ENCODE results near the gene CPA5. TPM values are rescaled to one million over a fixed set of nuclear protein-coding genes. Genes with fewer than 3 reads are reported as not detected.
A peak's percentile ranks its signal among the peaks of the same experiment; 100 is the strongest.

The CPA5 gene
- total RNA-seq, 4 donors from 2014 or later = not detected

- WGBS, 2 donors = 55 to 60% methylated on average over 12 of the region's 12 CpGs
- DNase-seq (ENCODE audit: low spot score in 2 of 2) = no peak
- TF ChIP-seq EP300 (IDR thresholded peaks at IDR 0.05) (no peak), POLR2A (IDR thresholded peaks at IDR 0.05) (no peak)
- TF ChIP-seq, protein P1, sequence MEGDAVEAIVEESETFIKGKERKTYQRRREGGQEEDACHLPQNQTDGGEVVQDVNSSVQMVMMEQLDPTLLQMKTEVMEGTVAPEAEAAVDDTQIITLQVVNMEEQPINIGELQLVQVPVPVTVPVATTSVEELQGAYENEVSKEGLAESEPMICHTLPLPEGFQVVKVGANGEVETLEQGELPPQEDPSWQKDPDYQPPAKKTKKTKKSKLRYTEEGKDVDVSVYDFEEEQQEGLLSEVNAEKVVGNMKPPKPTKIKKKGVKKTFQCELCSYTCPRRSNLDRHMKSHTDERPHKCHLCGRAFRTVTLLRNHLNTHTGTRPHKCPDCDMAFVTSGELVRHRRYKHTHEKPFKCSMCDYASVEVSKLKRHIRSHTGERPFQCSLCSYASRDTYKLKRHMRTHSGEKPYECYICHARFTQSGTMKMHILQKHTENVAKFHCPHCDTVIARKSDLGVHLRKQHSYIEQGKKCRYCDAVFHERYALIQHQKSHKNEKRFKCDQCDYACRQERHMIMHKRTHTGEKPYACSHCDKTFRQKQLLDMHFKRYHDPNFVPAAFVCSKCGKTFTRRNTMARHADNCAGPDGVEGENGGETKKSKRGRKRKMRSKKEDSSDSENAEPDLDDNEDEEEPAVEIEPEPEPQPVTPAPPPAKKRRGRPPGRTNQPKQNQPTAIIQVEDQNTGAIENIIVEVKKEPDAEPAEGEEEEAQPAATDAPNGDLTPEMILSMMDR (IDR thresholded peaks at IDR 0.05) = no peak
- Histone ChIP-seq H3K27me3 (no peaks in the 10 kb centered on the region), H3K9me3 (peaks cover 0 to 3% (median 0%) of the 10 kb centered on the region in 4 donors), H3K36me3 (no peaks in the 10 kb centered on the region), H3K4me1 (peaks cover 0 to 24% (median 0%) of the 10 kb centered on the region in 4 donors), H3K4me3 (no peak overlapping the region), H3K27ac (no peak overlapping the region)
Measured at GRCh38 chr7:130387628-130388403, 43.2 kb downstream of the CPA5 start.

DNA sequence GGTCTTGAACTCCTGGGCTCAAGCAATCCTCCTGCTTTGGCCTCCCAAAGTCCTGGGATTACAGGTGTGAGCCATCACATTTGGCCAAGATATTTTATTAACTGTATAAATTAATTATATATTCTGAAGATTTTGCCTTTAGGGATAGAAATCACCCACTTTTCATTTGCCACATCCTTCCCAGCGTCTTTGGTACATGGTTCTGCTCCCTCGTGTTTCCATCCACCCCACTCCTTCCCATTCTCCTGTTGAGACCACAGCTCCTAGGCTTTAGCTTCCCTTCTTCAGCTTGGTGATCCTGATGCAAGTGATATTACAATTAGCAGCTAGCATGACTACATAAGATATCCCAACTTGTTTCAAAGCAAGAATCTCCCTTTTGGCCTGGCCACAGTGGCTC lies 44.1 kb downstream of the CPA5 start:
- WGBS, 2 donors = 63 to 93% methylated on average over 2 of the region's 2 CpGs
- DNase-seq (ENCODE audit: low spot score in 2 of 2) = no peak
- no peak for TF ChIP-seq POLR2A (IDR thresholded peaks at IDR 0.05)
- TF ChIP-seq EP300 (IDR thresholded peaks at IDR 0.05) = no peak
- TF ChIP-seq, protein P1 (IDR thresholded peaks at IDR 0.05) = no peak
- no peaks in the 10 kb centered on the region for H3K36me3 ChIP-seq
- no peak overlapping the region for H3K27ac ChIP-seq
- H3K4me3 ChIP-seq = no peak overlapping the region
- H3K27me3 ChIP-seq = no peaks in the 10 kb centered on the region
- H3K9me3 ChIP-seq = peaks cover 0 to 3% (median 0%) of the 10 kb centered on the region in 4 donors
- peaks cover 0 to 28% (median 0%) of the 10 kb centered on the region in 4 donors for H3K4me1 ChIP-seq

GRCh38 chr7:130390486-130390885 lies 45.9 kb downstream of the CPA5 start:
- no peak for DNase-seq (ENCODE audit: low spot score in 2 of 2)
- Histone ChIP-seq H3K4me1 (peaks cover 0 to 35% (median 0%) of the 10 kb centered on the region in 4 donors), H3K4me3 (no peak overlapping the region), H3K27ac (no peak overlapping the region), H3K36me3 (no peaks in the 10 kb centered on the region), H3K9me3 (peaks cover 0 to 3% (median 0%) of the 10 kb centered on the region in 4 donors), H3K27me3 (no peaks in the 10 kb centered on the region)
- 96 to 100% methylated on average over 1 of the region's 1 CpG for WGBS, 2 donors
- TF ChIP-seq, protein P1 (IDR thresholded peaks at IDR 0.05) = no peak
- TF ChIP-seq EP300 (IDR thresholded peaks at IDR 0.05) = no peak
- no peak for TF ChIP-seq POLR2A (IDR thresholded peaks at IDR 0.05)

- Histone ChIP-seq H3K27ac (peak overlapping the region in 2 of 4 donors; percentile 39 to 58), H3K4me3 (no peak overlapping the region), H3K27me3 (no peaks in the 10 kb centered on the region), H3K4me1 (peaks cover 0 to 29% (median 0%) of the 10 kb centered on the region in 4 donors), H3K9me3 (peaks cover 0 to 3% (median 0%) of the 10 kb centered on the region in 4 donors), H3K36me3 (peaks cover 0 to 2% (median 0%) of the 10 kb centered on the region in 3 donors)
- TF ChIP-seq, protein P1 (IDR thresholded peaks at IDR 0.05) = no peak
- no peak for DNase-seq (ENCODE audit: low spot score in 2 of 2)
- 66 to 79% methylated on average over 5 of the region's 5 CpGs for WGBS, 2 donors
Measured at GRCh38 chr7:130393101-130393561, 48.5 kb downstream of the CPA5 start.

DNA sequence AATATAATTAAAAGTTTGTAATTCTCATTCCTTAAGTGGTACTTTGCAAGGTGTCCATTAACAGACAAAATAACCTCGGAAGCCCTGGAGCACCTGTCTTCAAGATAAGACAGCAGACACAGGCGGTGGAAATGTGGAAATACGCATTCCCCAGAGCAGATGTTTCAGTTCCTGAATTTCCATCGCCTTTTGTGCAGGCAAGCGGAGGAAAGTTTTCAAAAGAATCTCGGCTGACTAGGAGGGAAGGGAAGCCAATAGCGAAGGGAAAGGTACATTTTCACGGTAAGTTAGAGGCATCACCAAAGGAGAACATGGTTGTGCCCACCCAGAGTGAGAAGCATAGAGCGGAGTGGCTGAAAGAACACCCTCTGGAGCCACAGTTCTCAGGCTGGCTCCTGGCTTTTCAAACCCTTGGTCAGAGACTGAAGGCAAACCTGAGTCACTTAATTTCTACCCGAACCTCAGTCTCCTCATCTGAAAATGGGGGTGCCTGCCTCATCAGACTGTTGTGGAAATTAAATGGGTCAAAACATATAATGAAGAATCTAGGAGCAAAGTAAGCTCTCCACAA lies 49.3 kb downstream of the CPA5 start:
- Histone ChIP-seq H3K4me1 (peaks cover 0 to 34% (median 0%) of the 10 kb centered on the region in 4 donors), H3K4me3 (no peak overlapping the region), H3K9me3 (no peaks in the 10 kb centered on the region), H3K36me3 (peaks cover 0 to 4% (median 0%) of the 10 kb centered on the region in 3 donors), H3K27me3 (no peaks in the 10 kb centered on the region), H3K27ac (peak overlapping the region in 2 of 4 donors; percentile 11 to 61)
- 62 to 68% methylated on average over 10 of the region's 10 CpGs for WGBS, 2 donors
- DNase-seq (ENCODE audit: low spot score in 2 of 2) = no peak
- TF ChIP-seq, protein P1 (IDR thresholded peaks at IDR 0.05) = no peak
- no peak for TF ChIP-seq POLR2A (IDR thresholded peaks at IDR 0.05)
- TF ChIP-seq EP300 (IDR thresholded peaks at IDR 0.05) = no peak

All from tibial nerve (tissue), 4 donors.